Ishikawa (cell line): ENCODE data around the gene HSF5.

ENCODE experiments used
- CEBPB ChIP-seq: IDR thresholded peaks from 2 replicates; pipeline ENCODE4 v1.6.1; 2012
- CREB1 ChIP-seq: IDR thresholded peaks from 2 replicates; pipeline ENCODE4 v1.6.1; 2012; ENCODE audit warnings: low read depth
- EGR1 ChIP-seq: IDR thresholded peaks from 2 replicates; pipeline ENCODE4 v1.6.1; 2012
- EP300 ChIP-seq: IDR thresholded peaks from 2 replicates; pipeline ENCODE4 v1.6.1; 2012; ENCODE audit warnings: borderline replicate concordance
- FOXM1 ChIP-seq: IDR thresholded peaks from 2 replicates; pipeline ENCODE4 v1.6.1; 2012; ENCODE audit warnings: low read depth, borderline replicate concordance
- NFIC ChIP-seq: IDR thresholded peaks from 2 replicates; pipeline ENCODE4 v1.6.1; 2012
- RAD21 ChIP-seq: IDR thresholded peaks from 2 replicates; pipeline ENCODE4 v1.6.1; 2012; ENCODE audit warnings: low read depth
- TAF1 ChIP-seq: IDR thresholded peaks from 2 replicates; pipeline ENCODE4 v1.6.1; 2012; ENCODE audit warnings: low read depth, mild to moderate bottlenecking
- TCF12 ChIP-seq: IDR thresholded peaks from 2 replicates; pipeline ENCODE4 v1.6.1; 2012; ENCODE audit warnings: low read depth
- TEAD4 ChIP-seq: IDR thresholded peaks from 2 replicates; pipeline ENCODE4 v1.6.1; 2012
- YY1 ChIP-seq: IDR thresholded peaks from 2 replicates; pipeline ENCODE4 v1.6.1; 2012; ENCODE audit warnings: low read depth
- ZBTB7A ChIP-seq: IDR thresholded peaks from 2 replicates; pipeline ENCODE4 v1.6.1; 2012; ENCODE audit warnings: low read depth
- TF ChIP-seq, protein P1 (sequence below): IDR thresholded peaks from 2 replicates; pipeline ENCODE4 v1.6.1; 2012
- TF ChIP-seq, protein P2 (sequence below): IDR thresholded peaks from 2 replicates; pipeline ENCODE4 v1.6.1; 2012; ENCODE audit warnings: low read depth, mild to moderate bottlenecking
- TF ChIP-seq, protein P3 (sequence below): IDR thresholded peaks from 2 replicates; pipeline ENCODE4 v1.6.1; 2012

Gene HSF5

DNA sequence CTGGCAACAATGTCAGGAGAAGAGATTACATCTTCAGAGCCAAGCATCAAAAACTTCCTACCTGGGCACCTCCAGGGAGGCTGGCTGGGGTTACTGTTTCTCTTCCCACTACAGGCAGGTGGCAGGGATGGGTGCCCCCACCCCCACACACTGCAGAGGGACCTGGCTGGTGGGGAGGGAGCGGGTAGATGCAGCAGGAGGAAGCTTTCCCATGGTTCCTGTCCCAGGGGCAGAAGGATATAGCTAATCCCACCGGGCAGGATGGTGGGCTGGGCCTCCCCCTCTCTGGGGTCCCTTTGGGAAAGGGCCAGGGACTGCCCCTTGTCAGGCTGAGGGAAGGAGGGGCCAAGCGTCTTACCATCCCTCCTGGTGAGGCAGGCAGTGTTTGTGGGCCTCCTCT is 42.9 kb upstream of the HSF5 start:
- TF ChIP-seq RAD21 (no peak), TCF12 (no peak), CREB1 (no peak), CEBPB (no peak), TAF1 (no peak), NFIC (no peak), EGR1 (no peak), ZBTB7A (no peak)
- TF ChIP-seq, protein P1, sequence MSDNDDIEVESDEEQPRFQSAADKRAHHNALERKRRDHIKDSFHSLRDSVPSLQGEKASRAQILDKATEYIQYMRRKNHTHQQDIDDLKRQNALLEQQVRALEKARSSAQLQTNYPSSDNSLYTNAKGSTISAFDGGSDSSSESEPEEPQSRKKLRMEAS = no peak

DNA sequence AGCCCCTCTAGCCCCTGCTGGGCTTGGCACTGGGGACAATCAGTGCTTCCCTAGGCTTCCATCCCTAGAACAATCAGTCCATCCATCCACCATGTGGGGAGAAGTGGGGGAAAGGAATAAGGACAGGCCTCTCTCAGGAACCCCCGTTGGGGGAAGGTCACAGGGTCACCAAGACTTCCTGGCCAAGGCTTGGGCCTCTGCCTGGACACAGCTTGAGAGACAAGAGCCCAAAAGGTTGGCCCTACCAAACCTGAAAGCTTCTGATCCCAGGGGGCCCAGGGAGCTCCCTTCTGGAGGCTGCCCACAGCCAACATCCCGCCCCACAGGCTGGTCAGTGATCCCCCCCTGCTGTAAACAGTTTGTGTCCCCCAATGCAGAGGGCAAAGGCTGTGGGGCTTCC is 42.4 kb upstream of the HSF5 start:
- TF ChIP-seq, protein P1 = no peak
- no peak for TF ChIP-seq RAD21
- TF ChIP-seq YY1 = no peak
- TF ChIP-seq CEBPB = no peak
- TF ChIP-seq NFIC = no peak
- TF ChIP-seq EP300 = no peak
- TF ChIP-seq TAF1 = no peak

DNA sequence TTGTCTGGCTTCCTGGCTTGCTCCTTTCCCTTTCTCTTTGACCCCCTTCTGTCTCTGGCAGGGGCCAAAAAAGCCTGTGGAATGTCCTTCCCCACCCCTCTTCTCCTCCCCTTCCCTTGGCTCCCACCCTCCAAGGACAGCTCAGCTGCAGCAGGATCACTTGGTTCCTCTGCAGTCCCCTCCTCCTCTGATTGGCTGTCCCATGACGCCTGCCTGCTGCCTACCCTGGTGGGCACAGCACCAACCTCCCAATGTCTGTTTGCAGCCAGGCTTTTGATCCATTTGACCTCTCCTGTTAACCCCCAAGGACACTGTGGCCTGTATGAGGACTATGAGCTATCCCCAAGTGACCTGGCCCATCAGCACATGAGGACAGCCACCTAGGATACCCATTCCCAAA is 41.1 kb upstream of the HSF5 start:
- TF ChIP-seq EP300 (no peak), TAF1 (no peak), CREB1 (no peak), YY1 (no peak), NFIC (no peak), TEAD4 (no peak), CEBPB (no peak), ZBTB7A (no peak), TCF12 (no peak), RAD21 (no peak), EGR1 (no peak), FOXM1 (no peak)
- TF ChIP-seq, protein P2, sequence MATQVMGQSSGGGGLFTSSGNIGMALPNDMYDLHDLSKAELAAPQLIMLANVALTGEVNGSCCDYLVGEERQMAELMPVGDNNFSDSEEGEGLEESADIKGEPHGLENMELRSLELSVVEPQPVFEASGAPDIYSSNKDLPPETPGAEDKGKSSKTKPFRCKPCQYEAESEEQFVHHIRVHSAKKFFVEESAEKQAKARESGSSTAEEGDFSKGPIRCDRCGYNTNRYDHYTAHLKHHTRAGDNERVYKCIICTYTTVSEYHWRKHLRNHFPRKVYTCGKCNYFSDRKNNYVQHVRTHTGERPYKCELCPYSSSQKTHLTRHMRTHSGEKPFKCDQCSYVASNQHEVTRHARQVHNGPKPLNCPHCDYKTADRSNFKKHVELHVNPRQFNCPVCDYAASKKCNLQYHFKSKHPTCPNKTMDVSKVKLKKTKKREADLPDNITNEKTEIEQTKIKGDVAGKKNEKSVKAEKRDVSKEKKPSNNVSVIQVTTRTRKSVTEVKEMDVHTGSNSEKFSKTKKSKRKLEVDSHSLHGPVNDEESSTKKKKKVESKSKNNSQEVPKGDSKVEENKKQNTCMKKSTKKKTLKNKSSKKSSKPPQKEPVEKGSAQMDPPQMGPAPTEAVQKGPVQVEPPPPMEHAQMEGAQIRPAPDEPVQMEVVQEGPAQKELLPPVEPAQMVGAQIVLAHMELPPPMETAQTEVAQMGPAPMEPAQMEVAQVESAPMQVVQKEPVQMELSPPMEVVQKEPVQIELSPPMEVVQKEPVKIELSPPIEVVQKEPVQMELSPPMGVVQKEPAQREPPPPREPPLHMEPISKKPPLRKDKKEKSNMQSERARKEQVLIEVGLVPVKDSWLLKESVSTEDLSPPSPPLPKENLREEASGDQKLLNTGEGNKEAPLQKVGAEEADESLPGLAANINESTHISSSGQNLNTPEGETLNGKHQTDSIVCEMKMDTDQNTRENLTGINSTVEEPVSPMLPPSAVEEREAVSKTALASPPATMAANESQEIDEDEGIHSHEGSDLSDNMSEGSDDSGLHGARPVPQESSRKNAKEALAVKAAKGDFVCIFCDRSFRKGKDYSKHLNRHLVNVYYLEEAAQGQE = no peak
- TF ChIP-seq, protein P1 = no peak
- TF ChIP-seq, protein P3, sequence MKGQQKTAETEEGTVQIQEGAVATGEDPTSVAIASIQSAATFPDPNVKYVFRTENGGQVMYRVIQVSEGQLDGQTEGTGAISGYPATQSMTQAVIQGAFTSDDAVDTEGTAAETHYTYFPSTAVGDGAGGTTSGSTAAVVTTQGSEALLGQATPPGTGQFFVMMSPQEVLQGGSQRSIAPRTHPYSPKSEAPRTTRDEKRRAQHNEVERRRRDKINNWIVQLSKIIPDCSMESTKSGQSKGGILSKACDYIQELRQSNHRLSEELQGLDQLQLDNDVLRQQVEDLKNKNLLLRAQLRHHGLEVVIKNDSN = no peak

DNA sequence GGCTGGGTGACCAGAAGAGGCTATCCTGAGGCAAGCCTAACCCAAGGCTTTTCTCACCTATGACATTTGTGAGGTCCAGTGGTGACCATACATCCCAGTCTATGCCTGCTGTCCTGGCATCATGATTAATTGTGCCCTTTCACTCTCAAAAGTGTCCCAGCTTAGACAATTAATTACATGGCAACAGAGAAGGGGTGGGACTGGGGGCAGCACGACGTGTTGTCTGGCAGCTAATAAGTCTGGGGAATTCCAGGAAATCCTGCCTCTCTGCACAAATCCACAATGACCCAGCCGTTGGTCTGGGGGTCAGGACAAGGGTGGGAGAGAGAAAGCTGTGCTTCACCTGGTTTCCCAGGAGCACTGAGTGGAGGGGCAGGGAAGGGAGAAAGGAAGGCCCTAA is 40.2 kb upstream of the HSF5 start:
- TF ChIP-seq EP300 = no peak
- no peak for TF ChIP-seq NFIC
- no peak for TF ChIP-seq TCF12
- TF ChIP-seq, protein P2 = no peak
- TF ChIP-seq EGR1 = no peak
- TF ChIP-seq CEBPB = no peak
- TF ChIP-seq RAD21 = no peak
- TF ChIP-seq TEAD4 = no peak
- TF ChIP-seq YY1 = no peak
- no peak for TF ChIP-seq TAF1
- TF ChIP-seq ZBTB7A = no peak
- no peak for TF ChIP-seq CREB1
- TF ChIP-seq, protein P1 = no peak
- TF ChIP-seq FOXM1 = no peak
- TF ChIP-seq, protein P3 = no peak

DNA sequence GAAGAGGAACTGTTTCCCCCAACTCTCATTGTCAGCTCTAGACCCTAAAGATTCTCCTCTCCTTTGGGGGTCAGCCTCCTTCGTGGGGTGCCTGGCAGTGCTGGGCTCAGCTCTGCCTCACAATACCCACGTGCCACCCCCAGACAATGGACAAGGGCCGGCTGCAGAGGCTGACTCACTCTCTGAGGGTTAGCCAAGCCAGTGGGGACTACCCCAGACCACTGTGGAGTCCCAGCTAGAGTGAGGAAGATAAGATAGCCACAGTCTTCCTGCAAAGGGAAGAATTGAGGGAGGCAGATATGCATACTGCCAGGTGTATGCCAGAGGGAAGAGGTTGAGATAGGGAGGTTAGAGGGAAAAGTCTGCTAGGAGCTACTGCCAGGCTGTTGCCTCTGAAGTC is 39.7 kb upstream of the HSF5 start:
- TF ChIP-seq NFIC = no peak
- TF ChIP-seq, protein P3 = 0 out of 2 replicates have a peak, but pooled peaks have one; percentile 6

DNA sequence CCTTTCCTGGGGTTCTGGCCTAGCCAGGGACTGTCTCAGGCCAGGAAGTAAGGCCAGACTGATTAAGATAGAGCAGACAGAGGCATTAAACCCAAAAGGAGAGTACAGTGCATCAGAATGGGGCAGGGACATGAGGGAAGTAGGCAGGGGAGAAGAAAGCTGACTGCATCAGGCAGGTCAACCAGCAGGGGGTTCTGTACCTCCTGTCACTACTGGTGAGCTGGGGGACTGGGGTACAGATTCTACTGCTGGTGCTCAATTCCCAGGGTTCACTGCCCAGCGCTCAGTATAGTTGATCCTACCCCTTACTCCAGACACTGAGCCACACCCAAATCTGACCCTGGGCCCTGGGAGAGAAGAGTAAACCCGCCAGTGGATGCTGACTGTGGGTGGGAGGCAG is 39.1 kb upstream of the HSF5 start:
- TF ChIP-seq, protein P2 = no peak
- no peak for TF ChIP-seq CREB1
- no peak for TF ChIP-seq TCF12
- TF ChIP-seq TEAD4 = no peak
- no peak for TF ChIP-seq RAD21
- no peak for TF ChIP-seq TAF1
- TF ChIP-seq ZBTB7A = no peak
- TF ChIP-seq NFIC = no peak
- no peak for TF ChIP-seq EP300
- no peak for TF ChIP-seq YY1
- no peak for TF ChIP-seq CEBPB
- TF ChIP-seq EGR1 = no peak
- TF ChIP-seq, protein P1 = no peak
- TF ChIP-seq FOXM1 = no peak
- TF ChIP-seq, protein P3 = no peak
